H9 (cell line): Measurements from ENCODE around the gene RFX8. TPM values are rescaled to one million over a fixed set of nuclear protein-coding genes. Genes with fewer than 3 reads are reported as not detected.

ENCODE experiments used
- DNase-seq: peaks from one replicate; pipeline ENCODE4 v3.0.0-alpha.2; 2017
- H2AFZ ChIP-seq: one replicate; pipeline ENCODE4 v1.6.1; 2013; ENCODE audit warnings: mild to moderate bottlenecking, low read length, control low read depth, moderate library complexity
- H2AK5ac ChIP-seq: 2 replicates; pipeline ENCODE4 v1.6.1; 2013; ENCODE audit warnings: low read length, control low read depth, mixed read lengths; ENCODE audit not compliant: insufficient read length
- H2BK120ac ChIP-seq: one replicate; pipeline ENCODE4 v1.6.1; 2013; ENCODE audit warnings: low read depth, mild to moderate bottlenecking, low read length, control low read depth, inconsistent platforms; ENCODE audit not compliant: poor library complexity, severe bottlenecking
- H2BK12ac ChIP-seq: 2 replicates; pipeline ENCODE4 v1.6.1; 2013; ENCODE audit warnings: low read length, control low read depth, mixed read lengths, low read depth; ENCODE audit not compliant: insufficient read length
- H2BK15ac ChIP-seq: 2 replicates; pipeline ENCODE4 v1.6.1; 2013; ENCODE audit warnings: low read depth, low read length, control low read depth
- H2BK20ac ChIP-seq: one replicate; pipeline ENCODE4 v1.6.1; 2013; ENCODE audit warnings: low read depth, mild to moderate bottlenecking, low read length, control low read depth, inconsistent platforms; ENCODE audit not compliant: poor library complexity, severe bottlenecking
- H2BK5ac ChIP-seq: 2 replicates; pipeline ENCODE4 v1.6.1; 2013; ENCODE audit warnings: low read length, control low read depth, mixed read lengths; ENCODE audit not compliant: insufficient read length
- H3K14ac ChIP-seq: 2 replicates; pipeline ENCODE4 v1.6.1; 2013; ENCODE audit warnings: low read length, control low read depth; ENCODE audit not compliant: insufficient read depth
- H3K18ac ChIP-seq: 2 replicates; pipeline ENCODE4 v1.6.1; 2013; ENCODE audit warnings: low read depth, mild to moderate bottlenecking, mixed read lengths, low read length, control low read depth; ENCODE audit not compliant: insufficient read length
- H3K23ac ChIP-seq: 2 replicates; pipeline ENCODE4 v1.6.1; 2013; ENCODE audit warnings: low read length, control low read depth, mixed read lengths, low read depth; ENCODE audit not compliant: insufficient read length
- H3K23me2 ChIP-seq: 2 replicates; pipeline ENCODE4 v1.6.1; 2013; ENCODE audit warnings: low read depth, mild to moderate bottlenecking, mixed read lengths, low read length, control low read depth; ENCODE audit not compliant: insufficient read length, poor library complexity, severe bottlenecking
- H3K27ac ChIP-seq: 2 replicates; pipeline ENCODE4 v1.5.1; 2013; ENCODE audit warnings: low read length, control low read depth, mixed read lengths, low read depth; ENCODE audit not compliant: insufficient read length
- H3K27me3 ChIP-seq: 2 replicates; pipeline ENCODE4 v1.6.1; 2013; ENCODE audit warnings: low read length, control low read depth, inconsistent platforms; ENCODE audit not compliant: insufficient read depth
- H3K4ac ChIP-seq: 2 replicates; pipeline ENCODE4 v1.6.1; 2013; ENCODE audit warnings: low read depth, mild to moderate bottlenecking, control low read depth, inconsistent platforms, low read length, moderate library complexity
- H3K4me1 ChIP-seq: 2 replicates; pipeline ENCODE4 v1.6.1; 2013; ENCODE audit warnings: low read length, control low read depth, inconsistent platforms; ENCODE audit not compliant: insufficient read depth
- H3K4me2 ChIP-seq: 2 replicates; pipeline ENCODE4 v1.6.1; 2013; ENCODE audit warnings: low read length, control low read depth, mixed read lengths; ENCODE audit not compliant: insufficient read length, insufficient read depth
- H3K56ac ChIP-seq: 2 replicates; pipeline ENCODE4 v1.6.1; 2013; ENCODE audit warnings: low read depth, mild to moderate bottlenecking, mixed read lengths, low read length, control low read depth; ENCODE audit not compliant: insufficient read length
- H3K79me1 ChIP-seq: 2 replicates; pipeline ENCODE4 v1.6.1; 2013; ENCODE audit warnings: low read depth, mild to moderate bottlenecking, moderate library complexity, low read length, control low read depth, inconsistent platforms; ENCODE audit not compliant: insufficient read depth, poor library complexity, severe bottlenecking
- H3K79me2 ChIP-seq: 2 replicates; pipeline ENCODE4 v1.6.1; 2013; ENCODE audit warnings: low read length, control low read depth, inconsistent platforms; ENCODE audit not compliant: insufficient read depth
- H3K9ac ChIP-seq: 2 replicates; pipeline ENCODE4 v1.6.1; 2013; ENCODE audit warnings: low read length, control low read depth, mixed read lengths; ENCODE audit not compliant: insufficient read length; ENCODE audit errors: extremely low read depth
- H3K9me3 ChIP-seq: one replicate; pipeline ENCODE4 v1.6.1; 2013; ENCODE audit warnings: low read depth, low read length, inconsistent platforms; ENCODE audit not compliant: control insufficient read depth
- H3T11ph ChIP-seq: one replicate; pipeline ENCODE4 v1.6.1; 2013; ENCODE audit warnings: mild to moderate bottlenecking, low read length, control low read depth, inconsistent platforms
- H4K20me1 ChIP-seq: one replicate; pipeline ENCODE4 v1.6.1; 2013; ENCODE audit not compliant: control insufficient read depth, insufficient read length, insufficient read depth
- H4K5ac ChIP-seq: 2 replicates; pipeline ENCODE4 v1.6.1; 2013; ENCODE audit warnings: low read depth, mild to moderate bottlenecking, mixed read lengths, low read length, control low read depth; ENCODE audit not compliant: insufficient read length
- H4K8ac ChIP-seq: replicated peaks from 2 replicates; pipeline ENCODE4 v1.6.1; 2013; ENCODE audit warnings: low read length, control low read depth, mixed read lengths, low read depth; ENCODE audit not compliant: insufficient read length
- H4K91ac ChIP-seq: 2 replicates; pipeline ENCODE4 v1.6.1; 2013; ENCODE audit warnings: low read depth, mild to moderate bottlenecking, moderate library complexity, mixed read lengths, low read length, control low read depth; ENCODE audit not compliant: insufficient read length
- H3K27ac Mint-ChIP-seq, 3 experiments: 2 replicates in 2 of 3; 3 replicates in 1 of 3; pipeline ENCODE4 v1.8.0; 2020 to 2021; ENCODE audit warnings: mixed read lengths in 3 of 3, mild to moderate bottlenecking in 1 of 3, moderate library complexity in 1 of 3
- H3K27me3 Mint-ChIP-seq: 2 replicates; pipeline ENCODE4 v1.8.0; 2021; ENCODE audit warnings: low read depth, mild to moderate bottlenecking, moderate library complexity, mixed read lengths
- H3K36me3 Mint-ChIP-seq, 3 experiments: 2 replicates in 2 of 3; 3 replicates in 1 of 3; pipeline ENCODE4 v1.8.0; 2020 to 2021; ENCODE audit warnings: low read depth in 3 of 3, mixed read lengths in 3 of 3; ENCODE audit not compliant: insufficient read depth in 1 of 3
- H3K4me1 Mint-ChIP-seq, 2 experiments: 2 replicates each; pipeline ENCODE4 v1.8.0; 2020; ENCODE audit warnings: mixed read lengths in 2 of 2
- H3K4me3 Mint-ChIP-seq, 2 experiments: 2 replicates in 1 of 2; 3 replicates in 1 of 2; pipeline ENCODE4 v1.8.0; 2020 to 2021; ENCODE audit warnings: mild to moderate bottlenecking in 2 of 2, mixed read lengths in 2 of 2, moderate library complexity in 1 of 2
- H3K9me3 Mint-ChIP-seq, 2 experiments: 2 replicates in 1 of 2; 3 replicates in 1 of 2; pipeline ENCODE4 v1.8.0; 2020; ENCODE audit warnings: mild to moderate bottlenecking in 2 of 2, mixed read lengths in 2 of 2, moderate library complexity in 1 of 2
- CTCF ChIP-seq: fragments of 200-600 bp; sonication (generic); conservative IDR thresholded peaks from 3 replicates; pipeline ENCODE4 v1.8.0; 2021; ENCODE audit warnings: antibody characterized with exemption, mild to moderate bottlenecking
- WGBS: extraction: QIAGEN DNeasy Blood & Tissue Kit; methylation state at CpG from one replicate; pipeline ENCODE4 v1.1.7; 2013; ENCODE audit warnings: missing lambda C conversion rate, low lambda C conversion rate, mixed read lengths; ENCODE audit not compliant: insufficient read length; ENCODE audit errors: extremely low coverage; 5-methylcytosine and 5-hydroxymethylcytosine counted together
- total RNA-seq: library from RNA; stranded (reverse); gene quantifications from 2 replicates; pipeline ENCODE4 v1.2.1, GENCODE V29; 2021

Gene RFX8
- total RNA-seq, 1 experiment from 2014 or later = 0.22 TPM

- H2BK120ac ChIP-seq = no peak overlapping the region
- H4K8ac ChIP-seq = no peak overlapping the region
- H3T11ph ChIP-seq = no peak overlapping the region
- TF ChIP-seq CTCF = no peak
- H3K9me3 ChIP-seq = no peaks in the 10 kb centered on the region
- H2BK12ac ChIP-seq = no peak overlapping the region
- Mint-ChIP-seq H3K36me3 (no peaks in the 10 kb centered on the region), H3K27ac (peak overlapping the region in 1 of 3 experiments; percentile 2; a peak in 1 of 7 replicates), H3K9me3 (no peaks in the 10 kb centered on the region; a peak in 2 of 5 replicates), H3K4me3 (no peak overlapping the region), H3K27me3 (no peaks in the 10 kb centered on the region; the same call in 1 of the 2 replicates), H3K4me1 (peaks cover 11 to 17% of the 10 kb centered on the region in 2 experiments)
- H3K14ac ChIP-seq = no peak overlapping the region
- H3K27ac ChIP-seq = no peak overlapping the region
- no peaks in the 10 kb centered on the region for H3K23me2 ChIP-seq
- no peak for DNase-seq
- H3K4me1 ChIP-seq = no peaks in the 10 kb centered on the region
- no peak overlapping the region for H3K9ac ChIP-seq
- H2BK15ac ChIP-seq = no peak overlapping the region
- H4K20me1 ChIP-seq = no peaks in the 10 kb centered on the region
- no peak overlapping the region for H3K4me2 ChIP-seq
- H3K79me1 ChIP-seq = no peaks in the 10 kb centered on the region
- H2AK5ac ChIP-seq = no peak overlapping the region
- no peak overlapping the region for H4K5ac ChIP-seq
- no peaks in the 10 kb centered on the region for H3K79me2 ChIP-seq
- no peak overlapping the region for H2AFZ ChIP-seq
- H3K18ac ChIP-seq = no peak overlapping the region
- H3K4ac ChIP-seq = no peak overlapping the region
- no peak overlapping the region for H2BK5ac ChIP-seq
- WGBS = no CpG with 5 or more reads among the region's 6 CpGs
- no peak overlapping the region for H3K56ac ChIP-seq
- H4K91ac ChIP-seq = no peak overlapping the region
- no peak overlapping the region for H3K23ac ChIP-seq
- H2BK20ac ChIP-seq = no peak overlapping the region
- no peaks in the 10 kb centered on the region for H3K27me3 ChIP-seq
These were observed 66.0 kb downstream of the RFX8 start for GRCh38 chr2:101408925-101409324.
